Measurements from ENCODE around the gene CLCF1.
A peak's percentile ranks its signal among the peaks of the same experiment; 100 is the strongest.

Gene CLCF1

DNA sequence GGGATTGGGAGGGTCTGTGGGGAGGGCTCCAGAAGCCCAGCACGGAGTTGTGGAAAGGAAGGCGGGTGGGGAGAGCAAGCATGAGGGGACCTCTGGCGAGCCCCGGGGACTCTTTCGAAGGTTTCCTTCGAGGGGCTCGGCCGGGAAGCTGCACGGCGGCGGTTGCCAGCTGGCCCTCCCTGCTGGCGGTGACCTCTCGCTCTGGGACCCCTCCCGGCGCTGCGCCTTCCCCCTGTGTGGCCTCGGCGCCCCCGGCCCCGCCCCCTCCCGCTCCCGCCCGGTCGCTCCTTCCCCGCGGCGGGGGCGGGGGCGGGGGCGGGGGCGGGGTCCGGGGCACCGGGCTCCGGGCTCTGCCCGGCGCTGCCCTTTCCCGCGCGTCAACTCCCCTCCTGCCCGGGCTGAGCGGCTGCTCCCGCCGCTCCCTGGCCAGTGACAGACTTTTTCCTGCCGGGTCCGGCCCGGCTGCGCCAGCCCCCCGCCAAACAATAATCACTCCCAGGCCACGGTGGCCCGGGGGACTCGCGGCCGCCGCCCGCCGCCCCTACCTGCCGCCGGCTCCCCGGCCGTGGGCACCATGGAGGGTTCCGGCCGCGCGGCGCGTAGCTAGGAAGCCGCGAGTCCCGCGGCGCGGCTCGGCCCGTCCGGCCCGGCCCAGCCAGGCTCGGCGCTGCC is 941 bp downstream of the CLCF1 start:
- H3K9me3 Mint-ChIP-seq: no peaks in the 10 kb centered on the region
- peak overlapping the region; percentile 98 for H3K4me3 Mint-ChIP-seq
- H3K36me3 Mint-ChIP-seq (ENCODE audit: insufficient read depth): peaks cover 11% of the 10 kb centered on the region
- H3K4me1 Mint-ChIP-seq: peaks cover 55% of the 10 kb centered on the region
- H3K27ac Mint-ChIP-seq (ENCODE audit: low read depth): peak overlapping the region; percentile 80
- no peak for ATAC-seq (replicated peaks; ENCODE audit: extremely low read depth, poor library complexity, severe bottlenecking)
- DNase-seq (ENCODE audit: low spot score in 2 of 2): no peak
- H3K27me3 Mint-ChIP-seq: no peaks in the 10 kb centered on the region

DNA sequence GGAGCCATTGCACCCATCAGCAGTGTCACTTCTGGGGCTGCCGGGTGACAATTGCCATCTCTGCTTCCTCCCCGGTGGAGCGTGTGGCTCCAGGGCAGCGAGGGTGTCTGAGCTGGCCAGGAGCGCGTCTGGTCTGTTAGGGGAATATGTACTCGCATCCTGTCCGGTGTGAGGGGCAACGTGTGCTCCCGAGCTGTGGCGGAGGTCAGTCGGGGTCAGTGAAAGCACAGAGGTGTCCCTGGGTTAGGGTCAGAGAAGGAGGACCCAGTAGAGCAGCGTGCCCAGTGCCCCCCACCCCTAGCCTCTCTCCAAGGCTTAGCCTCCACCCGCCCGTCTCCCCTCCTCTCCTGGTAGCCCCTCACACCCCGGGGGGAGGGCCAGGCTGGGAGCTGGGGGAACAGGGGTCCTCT is 1.5 kb downstream of the CLCF1 start:
- no peak for ATAC-seq (replicated peaks; ENCODE audit: extremely low read depth, poor library complexity, severe bottlenecking)
- peaks cover 57% of the 10 kb centered on the region for H3K4me1 Mint-ChIP-seq

DNA sequence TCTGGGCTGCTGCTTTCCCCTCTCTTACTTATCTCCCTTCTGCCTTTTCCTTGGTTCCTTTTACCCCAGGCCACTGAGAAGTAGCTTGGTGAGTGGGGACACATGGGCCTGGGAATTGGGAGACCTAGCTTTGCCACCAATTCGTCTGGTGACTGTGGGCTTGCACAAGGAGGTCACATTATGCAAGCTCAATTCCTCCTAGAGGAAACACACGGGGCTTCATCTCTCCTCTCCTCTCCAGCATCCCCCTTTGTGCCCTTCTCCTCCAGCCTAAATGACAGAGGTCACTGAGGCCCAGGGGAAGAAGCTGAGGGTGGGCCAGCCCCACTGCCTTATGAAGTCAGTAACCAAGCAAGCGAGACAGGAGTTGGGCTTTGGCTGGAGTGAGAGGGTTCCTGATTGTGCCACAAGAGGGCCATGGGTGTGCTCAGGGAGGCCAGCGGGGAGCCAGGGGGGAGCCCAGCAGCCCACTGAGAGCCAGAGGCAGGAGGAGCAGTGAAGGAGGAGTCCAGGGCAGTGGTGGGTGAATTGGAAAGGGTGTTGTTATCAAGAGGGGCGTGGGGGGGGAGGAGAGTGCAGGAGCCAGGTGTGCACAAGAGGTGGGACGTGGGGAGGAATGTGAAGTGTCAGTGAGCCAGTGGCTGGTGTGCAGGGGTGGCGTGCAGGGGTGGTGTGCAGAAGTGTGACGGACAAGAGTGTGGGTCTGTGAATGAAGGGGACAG is 2.0 kb downstream of the CLCF1 start:
- H3K4me3 Mint-ChIP-seq: peak overlapping the region; percentile 98
- DNase-seq (ENCODE audit: low spot score in 2 of 2): no peak
- peaks cover 11% of the 10 kb centered on the region for H3K36me3 Mint-ChIP-seq (ENCODE audit: insufficient read depth)
- peaks cover 61% of the 10 kb centered on the region for H3K4me1 Mint-ChIP-seq
- H3K27me3 Mint-ChIP-seq: no peaks in the 10 kb centered on the region
- no peaks in the 10 kb centered on the region for H3K9me3 Mint-ChIP-seq
- peak overlapping the region; percentile 80 for H3K27ac Mint-ChIP-seq (ENCODE audit: low read depth)
- ATAC-seq (replicated peaks; ENCODE audit: extremely low read depth, poor library complexity, severe bottlenecking): no peak

More for the DNA sequence above, 1.5 kb downstream of the CLCF1 start:
- peak overlapping the region; percentile 80 for H3K27ac Mint-ChIP-seq (ENCODE audit: low read depth)
- H3K9me3 Mint-ChIP-seq: no peaks in the 10 kb centered on the region
- H3K36me3 Mint-ChIP-seq (ENCODE audit: insufficient read depth): peaks cover 11% of the 10 kb centered on the region
- DNase-seq (ENCODE audit: low spot score in 2 of 2): no peak
- peak overlapping the region; percentile 98 for H3K4me3 Mint-ChIP-seq
- H3K27me3 Mint-ChIP-seq: no peaks in the 10 kb centered on the region

DNA sequence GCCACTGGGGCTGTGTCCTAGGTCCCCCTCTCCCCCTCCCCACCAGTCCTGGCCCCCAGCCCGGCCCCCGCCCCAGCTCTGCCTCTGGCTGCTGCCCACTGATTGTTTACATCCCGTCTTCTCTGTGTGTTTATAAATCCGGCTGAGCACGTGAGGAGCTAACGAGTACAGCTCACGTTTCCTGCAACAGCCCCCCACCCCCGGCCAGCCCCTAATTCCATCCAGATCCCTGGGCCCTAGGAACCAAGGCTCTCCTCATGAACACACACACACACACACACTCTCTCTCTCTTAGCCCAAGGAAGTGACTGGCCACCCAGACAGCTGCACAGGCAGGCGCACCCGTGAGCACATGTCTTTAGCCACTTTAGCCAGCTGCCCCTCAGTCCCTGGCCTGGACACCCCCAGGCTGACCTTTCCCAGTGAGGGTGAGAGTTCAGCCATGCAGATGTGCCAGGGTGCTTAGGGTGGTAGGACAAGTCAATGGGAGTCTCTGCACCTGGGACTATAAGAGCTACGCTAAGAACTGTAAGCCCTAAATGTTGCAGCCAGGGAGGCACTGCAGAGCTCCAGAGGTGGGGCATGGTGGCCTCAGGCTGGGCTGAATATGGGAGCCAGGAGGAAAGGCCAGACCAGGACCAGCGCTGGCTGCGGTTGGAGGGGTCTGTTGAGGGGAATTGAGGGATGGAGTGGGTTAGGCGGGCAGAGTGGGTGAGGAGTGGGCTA is 2.9 kb downstream of the CLCF1 start:
- H3K27me3 Mint-ChIP-seq: no peaks in the 10 kb centered on the region
- ATAC-seq (replicated peaks; ENCODE audit: extremely low read depth, poor library complexity, severe bottlenecking): no peak
- peak overlapping the region; percentile 80 for H3K27ac Mint-ChIP-seq (ENCODE audit: low read depth)
- peak overlapping the region; percentile 98 for H3K4me3 Mint-ChIP-seq
- no peak for DNase-seq (ENCODE audit: low spot score in 2 of 2)
- no peaks in the 10 kb centered on the region for H3K9me3 Mint-ChIP-seq
- H3K36me3 Mint-ChIP-seq (ENCODE audit: insufficient read depth): peaks cover 16% of the 10 kb centered on the region
- peaks cover 69% of the 10 kb centered on the region for H3K4me1 Mint-ChIP-seq

DNA sequence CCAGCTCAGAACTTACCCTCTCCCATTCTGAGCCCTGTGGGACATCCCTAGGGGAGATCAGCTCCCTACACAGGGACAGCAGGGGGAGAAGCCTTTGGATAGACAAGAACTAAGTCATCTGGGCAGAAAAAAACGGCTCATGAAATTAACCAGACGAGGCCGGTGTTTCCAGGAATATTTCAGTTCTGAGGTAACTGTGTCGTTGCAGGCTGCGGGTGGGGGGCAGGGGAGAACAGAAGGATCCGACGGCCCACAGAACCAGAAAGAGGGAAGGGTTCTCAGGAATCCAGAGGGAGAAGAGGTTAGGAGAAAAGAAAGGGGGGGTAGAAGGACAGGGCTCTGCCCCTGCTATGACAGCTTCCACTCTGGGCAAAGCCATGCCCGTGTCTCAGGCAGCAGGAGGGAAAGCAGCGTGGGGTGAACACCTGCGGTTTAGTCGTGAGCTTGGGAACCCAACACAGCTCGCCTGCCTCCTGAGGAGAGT is 3.6 kb downstream of the CLCF1 start:
- H3K9me3 Mint-ChIP-seq: no peaks in the 10 kb centered on the region
- peak overlapping the region; percentile 98 for H3K4me3 Mint-ChIP-seq
- peaks cover 74% of the 10 kb centered on the region for H3K4me1 Mint-ChIP-seq
- no peaks in the 10 kb centered on the region for H3K27me3 Mint-ChIP-seq
- DNase-seq (ENCODE audit: low spot score in 2 of 2) (no peak), ATAC-seq (replicated peaks; ENCODE audit: extremely low read depth, poor library complexity, severe bottlenecking) (no peak)
- peak overlapping the region; percentile 7 for H3K27ac Mint-ChIP-seq (ENCODE audit: low read depth)
- H3K36me3 Mint-ChIP-seq (ENCODE audit: insufficient read depth): peaks cover 17% of the 10 kb centered on the region

DNA sequence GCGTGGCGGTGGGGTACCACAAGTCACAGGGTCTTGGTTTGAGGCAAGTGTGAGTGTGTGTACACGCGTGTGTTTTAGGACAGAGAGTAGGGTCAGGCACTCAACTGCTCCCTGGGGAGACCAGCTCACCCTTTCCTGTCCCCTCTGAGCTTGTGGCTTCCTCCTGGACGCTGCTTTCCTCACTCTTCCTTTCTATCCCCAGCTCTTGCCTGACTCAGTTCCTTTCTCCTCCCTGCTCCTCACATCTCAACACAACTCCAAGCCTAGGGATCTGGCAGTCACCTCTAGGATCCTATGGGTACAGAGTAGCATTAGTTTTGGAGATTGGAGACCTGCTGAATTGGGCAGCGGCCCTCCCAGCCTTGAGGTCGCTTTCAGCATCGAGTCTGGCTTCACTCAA is 4.1 kb downstream of the CLCF1 start:
- no peak for DNase-seq (ENCODE audit: low spot score in 2 of 2)
- Mint-ChIP-seq H3K27me3 (no peaks in the 10 kb centered on the region), H3K4me3 (peak overlapping the region; percentile 98), H3K27ac (ENCODE audit: low read depth) (peak overlapping the region; percentile 7), H3K9me3 (no peaks in the 10 kb centered on the region), H3K4me1 (peaks cover 76% of the 10 kb centered on the region), H3K36me3 (ENCODE audit: insufficient read depth) (peaks cover 21% of the 10 kb centered on the region)
- ATAC-seq (replicated peaks; ENCODE audit: extremely low read depth, poor library complexity, severe bottlenecking): no peak

DNA sequence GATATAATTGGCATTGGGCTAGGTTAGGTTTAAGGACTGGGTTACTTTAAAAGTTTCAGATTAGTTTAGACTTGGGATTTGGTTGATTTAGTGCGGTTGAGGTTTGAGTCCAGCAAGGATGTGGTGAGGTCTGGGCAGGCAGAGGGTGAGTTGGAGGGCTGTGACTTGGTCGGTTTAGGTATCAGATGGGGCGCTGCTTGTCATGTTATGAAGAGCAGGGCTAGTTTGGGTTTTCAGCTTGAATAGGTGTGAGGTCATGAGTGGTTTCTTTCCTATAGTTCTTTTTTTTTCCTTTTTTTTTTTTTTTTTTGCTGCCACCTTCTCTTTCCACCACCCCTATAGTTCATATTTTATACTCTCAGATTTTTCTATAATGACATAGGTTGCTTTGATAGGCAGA is 4.8 kb downstream of the CLCF1 start:
- no peak for DNase-seq (ENCODE audit: low spot score in 2 of 2)
- H3K4me3 Mint-ChIP-seq: peak overlapping the region; percentile 98
- H3K4me1 Mint-ChIP-seq: peaks cover 77% of the 10 kb centered on the region
- ATAC-seq (replicated peaks; ENCODE audit: extremely low read depth, poor library complexity, severe bottlenecking): peak; percentile 21
- H3K36me3 Mint-ChIP-seq (ENCODE audit: insufficient read depth): peaks cover 19% of the 10 kb centered on the region
- no peaks in the 10 kb centered on the region for H3K27me3 Mint-ChIP-seq
- peak overlapping the region; percentile 49 for H3K27ac Mint-ChIP-seq (ENCODE audit: low read depth)
- no peaks in the 10 kb centered on the region for H3K9me3 Mint-ChIP-seq

DNA sequence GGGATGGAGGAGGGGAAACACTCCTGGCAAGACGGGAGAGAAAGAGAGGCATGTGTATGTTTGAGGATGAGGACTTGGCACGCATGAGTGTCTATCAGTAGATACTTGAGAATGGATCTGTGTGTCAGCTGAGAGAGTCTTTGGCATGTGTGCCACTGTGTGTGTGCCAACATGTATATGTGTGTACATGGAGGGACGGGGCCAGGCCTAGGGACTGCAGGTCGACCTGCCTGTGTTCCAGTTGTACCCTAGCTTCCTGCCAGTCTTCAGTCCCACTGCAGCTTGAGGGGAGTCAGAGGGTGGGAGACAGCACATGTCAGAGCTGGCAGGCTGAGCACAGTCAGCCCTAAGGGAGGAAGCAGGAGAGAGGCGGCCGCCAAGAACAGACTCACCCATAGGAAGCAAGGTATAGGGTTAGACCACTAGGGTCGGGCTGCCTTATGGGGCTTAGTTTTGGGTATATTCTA is 5.6 kb downstream of the CLCF1 start:
- Mint-ChIP-seq H3K36me3 (ENCODE audit: insufficient read depth) (peaks cover 18% of the 10 kb centered on the region), H3K4me3 (peak overlapping the region; percentile 98), H3K9me3 (no peaks in the 10 kb centered on the region), H3K4me1 (peaks cover 83% of the 10 kb centered on the region), H3K27me3 (no peaks in the 10 kb centered on the region), H3K27ac (ENCODE audit: low read depth) (peak overlapping the region; percentile 49)
- no peak for ATAC-seq (replicated peaks; ENCODE audit: extremely low read depth, poor library complexity, severe bottlenecking)
- DNase-seq (ENCODE audit: low spot score in 2 of 2): no peak

DNA sequence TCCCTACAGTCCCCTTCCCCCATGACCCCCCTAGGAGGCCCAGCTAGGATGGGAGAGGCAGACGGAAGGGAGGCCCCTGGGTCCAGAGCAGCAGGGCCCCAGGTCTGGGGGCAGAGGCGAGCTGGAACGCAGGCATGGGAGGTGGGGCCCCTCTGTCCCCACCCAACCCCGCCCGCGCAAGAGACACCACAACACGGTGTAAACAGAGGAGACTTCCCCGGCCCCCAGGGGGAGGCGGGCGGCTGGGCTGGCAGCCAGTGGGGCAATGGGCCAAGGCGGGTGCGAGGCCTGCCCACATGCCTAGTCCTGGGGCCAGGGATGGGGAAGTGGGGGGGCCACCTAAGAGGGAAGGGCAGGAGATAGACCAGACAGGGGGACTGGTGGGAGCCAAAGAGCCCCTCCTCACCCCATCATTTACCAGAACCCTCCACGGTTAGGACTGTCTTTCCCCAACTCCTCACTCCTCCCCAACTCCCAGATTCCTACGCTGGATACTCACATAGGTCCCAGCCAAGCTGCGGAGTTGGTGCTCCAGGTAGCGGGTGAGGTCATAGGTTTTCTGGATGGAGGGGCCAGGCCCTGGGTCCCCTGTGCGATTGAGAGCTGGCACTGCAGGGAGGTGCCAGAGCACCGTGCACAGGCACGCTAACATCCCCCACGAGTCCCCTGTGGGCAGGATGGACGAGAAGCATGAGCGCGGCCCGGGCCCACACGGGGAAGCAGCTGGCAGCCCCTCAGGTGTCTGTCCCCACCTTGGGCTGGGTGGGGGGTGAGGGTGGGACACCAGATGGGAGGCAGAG is 6.2 kb downstream of the CLCF1 start:
- no peaks in the 10 kb centered on the region for H3K27me3 Mint-ChIP-seq
- peak overlapping the region; percentile 49 for H3K27ac Mint-ChIP-seq (ENCODE audit: low read depth)
- peaks cover 89% of the 10 kb centered on the region for H3K4me1 Mint-ChIP-seq
- peaks cover 18% of the 10 kb centered on the region for H3K36me3 Mint-ChIP-seq (ENCODE audit: insufficient read depth)
- DNase-seq (ENCODE audit: low spot score in 2 of 2): no peak
- peak overlapping the region; percentile 98 for H3K4me3 Mint-ChIP-seq
- no peaks in the 10 kb centered on the region for H3K9me3 Mint-ChIP-seq
- ATAC-seq (replicated peaks; ENCODE audit: extremely low read depth, poor library complexity, severe bottlenecking): no peak

DNA sequence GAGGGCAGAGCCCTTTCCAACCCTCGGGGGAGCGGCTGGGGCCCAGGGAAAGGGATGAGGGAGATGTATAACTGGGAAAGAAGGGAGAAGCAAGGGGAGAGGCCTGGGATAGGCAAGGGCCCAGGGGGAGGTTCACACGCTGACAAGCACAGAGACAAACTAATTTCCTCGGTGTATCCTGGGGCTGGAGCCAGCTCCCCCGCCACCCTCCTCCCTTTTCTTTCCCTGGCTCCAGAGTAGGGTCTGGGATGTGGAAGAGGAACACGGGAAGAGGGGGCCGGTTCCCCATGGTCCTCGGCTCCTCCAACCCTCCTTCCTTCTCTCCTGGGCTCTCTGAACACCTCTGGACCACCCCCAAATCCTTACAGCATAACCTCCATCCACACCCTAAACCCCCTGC is 6.9 kb downstream of the CLCF1 start:
- H3K4me1 Mint-ChIP-seq: peaks cover 90% of the 10 kb centered on the region
- H3K4me3 Mint-ChIP-seq: no peak overlapping the region
- ATAC-seq (replicated peaks; ENCODE audit: extremely low read depth, poor library complexity, severe bottlenecking) (no peak), DNase-seq (ENCODE audit: low spot score in 2 of 2) (no peak)
- no peaks in the 10 kb centered on the region for H3K27me3 Mint-ChIP-seq
- no peaks in the 10 kb centered on the region for H3K9me3 Mint-ChIP-seq
- peaks cover 15% of the 10 kb centered on the region for H3K36me3 Mint-ChIP-seq (ENCODE audit: insufficient read depth)
- H3K27ac Mint-ChIP-seq (ENCODE audit: low read depth): peak overlapping the region; percentile 92

DNA sequence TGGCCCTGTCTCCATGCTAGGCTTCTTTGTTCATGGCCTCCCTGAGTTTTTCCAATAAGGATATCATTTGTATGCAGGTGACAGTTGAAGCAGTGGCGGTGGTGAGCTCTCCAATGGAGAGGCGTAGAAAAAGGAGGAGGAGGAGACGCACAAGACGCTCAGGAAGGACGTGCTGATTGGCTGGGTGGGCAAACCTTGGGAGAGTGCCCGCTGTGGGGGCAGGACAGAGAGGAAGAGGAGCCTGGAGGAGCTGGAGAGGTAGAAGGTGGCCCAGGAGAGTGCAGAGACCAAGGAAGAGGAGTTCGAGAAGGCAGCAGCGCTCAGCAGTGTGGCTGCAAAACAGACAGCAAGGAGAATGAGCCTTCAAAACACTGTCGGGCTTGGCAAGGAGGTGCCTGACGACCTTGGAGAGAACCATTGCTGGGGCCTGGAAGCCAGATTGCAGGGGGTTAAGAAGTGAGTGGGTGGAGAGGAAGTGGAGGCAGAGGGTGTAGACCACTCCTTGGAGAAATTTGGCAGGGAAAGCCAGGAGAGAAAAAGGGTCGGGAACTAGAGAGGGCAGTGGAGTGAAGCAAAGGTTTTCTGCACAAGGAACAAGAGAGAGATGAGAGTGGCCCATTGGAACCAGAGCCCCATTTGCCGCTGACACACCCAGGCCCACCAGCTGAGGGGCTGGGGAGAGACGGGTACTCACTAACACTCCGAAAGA is 7.5 kb downstream of the CLCF1 start:
- Mint-ChIP-seq H3K27ac (ENCODE audit: low read depth) (peak overlapping the region; percentile 92), H3K36me3 (ENCODE audit: insufficient read depth) (peaks cover 15% of the 10 kb centered on the region), H3K4me1 (peaks cover 87% of the 10 kb centered on the region), H3K9me3 (no peaks in the 10 kb centered on the region), H3K4me3 (peak overlapping the region; percentile 26), H3K27me3 (no peaks in the 10 kb centered on the region)
- no peak for ATAC-seq (replicated peaks; ENCODE audit: extremely low read depth, poor library complexity, severe bottlenecking)
- no peak for DNase-seq (ENCODE audit: low spot score in 2 of 2)

Data from central memory CD8-positive, alpha-beta T cell (primary cell).